ENCODE results near the gene AUNIP. TPM values are rescaled to one million over a fixed set of nuclear protein-coding genes. Genes with fewer than 3 reads are reported as not detected.
"Not testable (repeated sequence)": the region's sequence is repeated elsewhere in the genome, so short reads cannot be mapped to it uniquely, and the experiment has no call there.

Gene AUNIP
- total RNA-seq, 4 donors from 2014 or later = 0.26 to 0.89 (median 0.49) TPM; not detected in 1

GRCh38 chr1:25847929-25848328 lies 11.3 kb downstream of the AUNIP start:
- no peak for DNase-seq (ENCODE audit: low spot score in 2 of 2)
- TF ChIP-seq POLR2A (IDR thresholded peaks at IDR 0.05) = no peak
- TF ChIP-seq POLR2AphosphoS5 (IDR thresholded peaks at IDR 0.05) = no peak
- TF ChIP-seq CTCF (IDR thresholded peaks at IDR 0.05) = no peak
- no peak for TF ChIP-seq EP300 (IDR thresholded peaks at IDR 0.05)
- H3K4me1 ChIP-seq = no peaks in the 10 kb centered on the region
- WGBS = 76% methylated on average over 4 of the region's 4 CpGs
- H3K27ac ChIP-seq = no peak overlapping the region
- no peaks in the 10 kb centered on the region for H3K27me3 ChIP-seq
- H3K36me3 ChIP-seq = no peaks in the 10 kb centered on the region
- H3K9me3 ChIP-seq = no peaks in the 10 kb centered on the region
- H3K4me3 ChIP-seq = no peak overlapping the region

- no peaks in the 10 kb centered on the region for H3K27me3 ChIP-seq
- TF ChIP-seq POLR2A (IDR thresholded peaks at IDR 0.05) = no peak
- TF ChIP-seq POLR2AphosphoS5 (IDR thresholded peaks at IDR 0.05) = no peak
- no peak for TF ChIP-seq CTCF (IDR thresholded peaks at IDR 0.05)
- TF ChIP-seq EP300 (IDR thresholded peaks at IDR 0.05) = no peak
- 80% methylated on average over 5 of the region's 5 CpGs for WGBS
- no peak overlapping the region for H3K4me3 ChIP-seq
- H3K4me1 ChIP-seq = no peaks in the 10 kb centered on the region
- H3K36me3 ChIP-seq = no peaks in the 10 kb centered on the region
- no peak for DNase-seq (ENCODE audit: low spot score in 2 of 2)
- no peaks in the 10 kb centered on the region for H3K9me3 ChIP-seq
- no peak overlapping the region for H3K27ac ChIP-seq
These were observed 13.6 kb downstream of the AUNIP start for GRCh38 chr1:25845664-25846063.

- WGBS = 96% methylated on average over 3 of the region's 3 CpGs
- TF ChIP-seq CTCF (IDR thresholded peaks at IDR 0.05) (no peak), EP300 (IDR thresholded peaks at IDR 0.05) (no peak), POLR2A (IDR thresholded peaks at IDR 0.05) (no peak), POLR2AphosphoS5 (IDR thresholded peaks at IDR 0.05) (no peak)
- H3K36me3 ChIP-seq = no peaks in the 10 kb centered on the region
- no peaks in the 10 kb centered on the region for H3K27me3 ChIP-seq
- H3K4me1 ChIP-seq = no peaks in the 10 kb centered on the region
- H3K9me3 ChIP-seq = no peaks in the 10 kb centered on the region
- no peak overlapping the region for H3K27ac ChIP-seq
- no peak overlapping the region for H3K4me3 ChIP-seq
- no peak for DNase-seq (ENCODE audit: low spot score in 2 of 2)
These were observed 14.5 kb downstream of the AUNIP start for GRCh38 chr1:25844536-25845337.

- TF ChIP-seq EP300 (IDR thresholded peaks at IDR 0.05) (no peak), CTCF (IDR thresholded peaks at IDR 0.05) (no peak), POLR2AphosphoS5 (IDR thresholded peaks at IDR 0.05) (no peak), POLR2A (IDR thresholded peaks at IDR 0.05) (no peak)
- DNase-seq (ENCODE audit: low spot score in 2 of 2) = no peak
- Histone ChIP-seq H3K27me3 (no peaks in the 10 kb centered on the region), H3K9me3 (no peaks in the 10 kb centered on the region), H3K4me1 (no peaks in the 10 kb centered on the region), H3K27ac (no peak overlapping the region), H3K4me3 (no peak overlapping the region), H3K36me3 (no peaks in the 10 kb centered on the region)
- WGBS = 85% methylated on average over 3 of the region's 3 CpGs
These were observed 15.8 kb downstream of the AUNIP start for GRCh38 chr1:25843483-25843882.

- not testable (repeated sequence) for H3K27me3 ChIP-seq; H3K9me3 ChIP-seq; DNase-seq (ENCODE audit: low spot score in 2 of 2); H3K4me1 ChIP-seq; H3K4me3 ChIP-seq; H3K27ac ChIP-seq; H3K36me3 ChIP-seq
- WGBS = 94% methylated on average over 4 of the region's 4 CpGs
These were observed 19.4 kb downstream of the AUNIP start for GRCh38 chr1:25839808-25840207.
